ENCODE measurements around the gene KCNK15. TPM values are rescaled to one million over a fixed set of nuclear protein-coding genes. Genes with fewer than 3 reads are reported as not detected.
A peak's percentile ranks its signal among the peaks of the same experiment; 100 is the strongest.

Gene KCNK15
- total and polyA plus RNA-seq, 10 donors = 0.06 to 0.92 (median 0.26) TPM; not detected in 3

- peaks cover 3 to 35% (median 20%) of the 10 kb centered on the region in 6 donors for H3K4me1 ChIP-seq
- TF ChIP-seq POLR2A (IDR thresholded peaks at IDR 0.05) (no peak), CTCF (IDR thresholded peaks at IDR 0.05 in 8 of 11, conservative IDR thresholded peaks at IDR 0.05 in 3 of 11) (peak in 10 of 11 experiments; percentile 7 to 73 (median 54)), POLR2AphosphoS5 (IDR thresholded peaks at IDR 0.05) (no peak)
- peaks cover 0 to 73% (median 34%) of the 10 kb centered on the region in 7 donors for H3K27me3 ChIP-seq (replicated peaks in 1 of 7)
- WGBS, 5 donors = 13 to 19% (median 14%) methylated on average over 5 of the region's 5 CpGs
- DNase-seq = no peak
- no peak overlapping the region for H3K4me3 ChIP-seq
- H3K9me3 ChIP-seq = no peaks in the 10 kb centered on the region
- intact Hi-C loops (cut with DNase I; ENCODE audit: low total_unique reads) = loop anchor here (5.0 kb wide), 1 partner anchor 120 kb away; no protein-coding TSS in a partner anchor
- no peak overlapping the region for H3K27ac ChIP-seq
- H3K36me3 ChIP-seq = no peaks in the 10 kb centered on the region
Observed at GRCh38 chr20:44747166-44748004, 1.7 kb downstream of the KCNK15 start.

DNA sequence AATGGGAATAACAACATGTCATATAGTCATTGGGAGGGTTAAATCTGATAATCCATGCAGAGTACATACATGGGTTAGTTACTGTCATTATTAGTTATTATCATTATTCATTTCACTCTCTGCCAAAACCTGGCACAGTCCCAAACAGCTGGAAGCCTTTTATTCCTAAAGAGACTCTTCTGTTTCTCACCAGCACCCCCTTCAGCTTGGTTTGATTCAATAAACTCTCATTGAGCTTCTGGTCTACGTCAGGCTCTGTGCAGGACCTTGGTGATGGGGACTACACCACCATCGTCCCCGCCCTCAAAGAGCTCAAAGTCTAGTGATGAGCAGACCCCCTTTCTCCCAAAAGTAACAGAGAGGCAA lies 2.3 kb downstream of the KCNK15 start:
- Histone ChIP-seq H3K4me1 (peaks cover 3 to 35% (median 20%) of the 10 kb centered on the region in 6 donors), H3K36me3 (no peaks in the 10 kb centered on the region), H3K4me3 (no peak overlapping the region), H3K27ac (no peak overlapping the region), H3K9me3 (no peaks in the 10 kb centered on the region), H3K27me3 (replicated peaks in 1 of 7) (peaks cover 0 to 74% (median 34%) of the 10 kb centered on the region in 7 donors)
- no peak for DNase-seq
- intact Hi-C loops (cut with DNase I; ENCODE audit: low total_unique reads) = loop anchor here (5.0 kb wide), 1 partner anchor 119 kb away; no protein-coding TSS in a partner anchor
- 80 to 87% (median 80%) methylated on average over 3 of the region's 3 CpGs for WGBS, 5 donors
- TF ChIP-seq CTCF (IDR thresholded peaks at IDR 0.05 in 8 of 11, conservative IDR thresholded peaks at IDR 0.05 in 3 of 11) (no peak), POLR2AphosphoS5 (IDR thresholded peaks at IDR 0.05) (no peak), POLR2A (IDR thresholded peaks at IDR 0.05) (no peak)

GRCh38 chr20:44750081-44750805 lies 4.6 kb downstream of the KCNK15 start:
- intact Hi-C loops (cut with DNase I; ENCODE audit: low total_unique reads) = no loop called here
- H3K4me1 ChIP-seq = peaks cover 3 to 33% (median 20%) of the 10 kb centered on the region in 6 donors
- peaks cover 0 to 77% (median 38%) of the 10 kb centered on the region in 7 donors for H3K27me3 ChIP-seq (replicated peaks in 1 of 7)
- H3K9me3 ChIP-seq = no peaks in the 10 kb centered on the region
- H3K4me3 ChIP-seq = peak overlapping the region in 1 of 8 donors; percentile 31
- H3K27ac ChIP-seq = no peak overlapping the region
- TF ChIP-seq CTCF (IDR thresholded peaks at IDR 0.05 in 8 of 11, conservative IDR thresholded peaks at IDR 0.05 in 3 of 11) (peak in 1 of 11 experiments; percentile 38), POLR2AphosphoS5 (IDR thresholded peaks at IDR 0.05) (no peak), POLR2A (IDR thresholded peaks at IDR 0.05) (no peak)
- DNase-seq = no peak
- H3K36me3 ChIP-seq = no peaks in the 10 kb centered on the region
- WGBS, 5 donors = 37 to 61% (median 45%) methylated on average over 47 to 73 of the region's 73 CpGs
